ENCODE measurements around the gene ELMO1.

Gene ELMO1

DNA sequence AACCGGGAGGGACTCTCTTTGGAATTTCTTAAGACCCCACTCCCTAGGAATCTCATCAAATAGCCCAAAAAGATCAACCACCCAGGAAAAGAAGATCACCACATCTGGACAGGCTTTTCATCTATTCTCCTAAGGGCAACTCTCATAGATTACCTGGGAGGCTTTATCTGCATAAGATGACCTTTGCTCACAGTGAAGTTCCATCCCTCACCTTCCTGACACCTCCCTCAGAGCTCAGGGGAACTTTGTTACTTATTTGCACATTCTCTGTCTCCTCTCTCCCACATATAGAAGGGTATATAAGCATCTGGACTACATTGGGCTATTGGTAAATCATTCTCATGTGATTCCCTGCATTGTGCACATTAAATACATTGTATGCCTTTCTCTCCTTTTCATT is 80.1 kb downstream of the ELMO1 start:
- DNase-seq (ENCODE audit: low read depth), result no peak

DNA sequence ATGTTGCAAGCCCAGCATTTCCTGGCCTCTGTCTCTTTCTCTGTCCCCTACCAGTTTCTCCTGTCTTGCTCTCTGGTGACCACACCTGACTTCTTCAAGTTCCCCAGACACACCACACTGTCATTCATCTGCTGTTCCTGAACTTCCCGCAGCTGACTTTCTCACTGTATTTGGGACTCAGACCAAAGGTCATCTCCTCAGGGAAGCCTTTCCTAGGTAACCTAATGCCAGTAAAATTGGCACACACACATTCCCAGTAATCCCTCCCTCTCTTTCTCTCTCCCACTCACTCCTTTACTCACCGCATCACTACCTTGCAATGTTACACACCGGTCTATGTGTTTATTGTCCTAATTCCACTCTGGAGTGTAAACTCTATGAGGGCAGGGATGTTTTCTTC is 81.7 kb downstream of the ELMO1 start:
- no peak for DNase-seq (ENCODE audit: low read depth)

DNA sequence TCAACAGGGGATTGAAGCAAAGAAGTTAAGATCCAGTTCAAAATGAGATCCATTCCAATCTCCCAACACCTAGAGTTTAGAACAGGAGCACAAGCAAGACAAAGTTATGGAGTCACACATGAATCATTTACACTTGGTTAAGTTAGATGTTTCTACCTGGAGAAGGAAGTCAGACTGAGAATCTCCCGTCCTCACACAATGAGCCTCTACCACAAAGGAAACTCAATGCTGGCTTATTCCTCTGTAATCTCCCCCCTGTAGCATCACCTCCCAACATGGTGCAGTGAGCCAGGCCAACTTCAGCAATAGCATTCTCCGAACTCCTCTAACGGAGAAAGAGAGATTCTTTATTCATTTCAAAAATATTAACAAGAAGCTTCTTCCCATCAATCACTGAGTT is 82.2 kb downstream of the ELMO1 start:
- no peak for DNase-seq (ENCODE audit: low read depth)

DNA sequence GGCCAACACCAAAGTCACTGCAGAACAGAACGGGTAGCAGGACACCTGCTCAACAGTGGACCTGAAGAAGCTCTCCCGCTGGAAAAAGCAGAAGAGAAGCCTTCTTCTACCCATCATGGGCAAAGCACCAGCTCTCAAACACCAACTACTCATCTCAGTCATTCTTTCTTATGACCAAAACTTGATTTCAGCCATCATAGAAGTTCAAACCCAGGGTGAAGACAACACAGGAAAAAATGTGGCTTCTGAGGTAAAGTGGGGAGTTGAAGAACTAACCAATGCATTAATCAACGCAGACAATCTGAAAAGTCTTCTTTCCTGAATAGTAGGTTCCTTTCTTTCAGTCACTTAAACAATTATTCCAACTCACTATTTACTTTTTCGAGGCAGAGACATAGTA is 83.3 kb downstream of the ELMO1 start:
- DNase-seq (ENCODE audit: low read depth), result no peak

DNA sequence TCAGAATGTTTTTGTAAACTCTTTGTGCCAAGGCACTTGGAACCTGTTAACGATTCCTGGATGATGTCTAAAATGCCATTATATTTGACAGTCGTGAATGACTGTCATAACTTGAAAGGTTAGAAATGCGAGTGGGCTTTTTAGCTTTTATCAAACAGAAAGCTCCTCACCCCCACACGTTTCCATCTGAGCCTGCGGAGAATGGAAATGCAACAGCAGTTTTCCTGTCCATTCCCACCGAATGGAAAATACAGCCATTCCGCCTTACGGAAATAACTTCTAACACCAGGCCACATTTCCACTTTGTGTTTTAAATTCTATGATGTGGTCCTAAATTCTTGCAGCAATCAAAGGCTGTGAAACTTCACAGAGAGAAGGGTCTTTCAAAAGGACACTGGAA is 83.8 kb downstream of the ELMO1 start:
- DNase-seq (ENCODE audit: low read depth), result no peak

DNA sequence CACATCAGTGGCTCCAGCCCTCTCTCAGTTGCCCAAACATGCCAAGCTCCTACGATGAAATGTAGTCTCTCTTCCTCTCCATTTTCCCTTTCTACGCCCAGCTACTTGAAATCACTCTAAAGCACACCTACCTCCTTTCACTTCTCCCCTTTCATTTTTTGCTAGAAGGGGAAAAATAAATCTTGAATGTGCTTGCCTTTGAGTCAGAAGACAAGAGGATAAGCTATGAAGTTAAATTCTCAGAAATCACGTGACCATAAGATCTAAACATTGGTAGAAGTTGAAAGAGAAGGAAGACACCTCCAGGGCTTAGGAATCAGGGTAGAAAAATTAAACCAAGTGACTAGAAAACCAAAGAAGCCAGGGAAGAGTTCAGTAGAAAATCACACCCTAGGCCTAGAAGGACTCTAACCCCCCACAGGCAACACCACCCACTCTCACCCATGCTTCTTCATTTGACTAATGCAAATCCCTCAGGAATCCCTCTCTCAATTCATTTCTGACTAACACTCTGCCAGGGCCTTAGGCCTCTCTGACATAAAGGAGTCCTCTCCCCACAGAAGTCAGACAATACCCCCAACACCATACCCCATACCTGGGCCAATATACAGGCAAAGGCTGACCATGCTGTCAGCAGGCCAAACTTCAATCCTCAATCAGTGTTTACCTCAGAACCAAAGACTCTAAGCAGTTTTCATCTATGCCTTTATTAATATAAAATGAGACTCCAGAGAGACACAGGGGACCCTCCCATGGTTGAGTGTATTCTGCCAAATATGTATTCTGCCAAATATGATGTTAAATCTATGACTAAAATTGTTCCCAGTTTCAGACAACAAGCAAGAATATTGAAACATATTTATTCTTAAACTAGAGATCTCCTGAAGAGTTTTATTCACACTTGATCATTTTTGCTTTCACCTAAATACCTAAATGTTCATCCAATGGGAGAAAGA is 84.8 kb downstream of the ELMO1 start:
- no peak for DNase-seq (ENCODE audit: low read depth)

DNA sequence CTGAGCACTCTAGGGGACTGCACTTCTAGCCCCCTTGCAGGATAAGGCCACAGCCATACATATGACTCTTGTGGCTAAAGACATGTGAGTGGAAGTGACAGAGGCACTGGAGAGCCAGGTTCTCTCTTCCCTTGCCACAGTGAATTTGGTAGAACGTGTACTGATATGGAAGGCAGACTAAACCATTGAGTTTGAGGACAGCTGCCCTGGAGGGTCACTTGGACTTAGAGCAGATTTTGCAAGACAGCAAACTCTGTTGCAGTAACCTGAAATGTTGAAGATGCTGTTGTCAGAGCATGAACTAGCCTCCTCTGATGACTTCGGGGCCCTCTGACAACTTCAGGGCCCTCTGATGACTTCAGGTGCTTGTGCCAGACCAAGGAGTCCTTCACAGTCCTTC is 85.9 kb downstream of the ELMO1 start:
- no peak for DNase-seq (ENCODE audit: low read depth)

DNA sequence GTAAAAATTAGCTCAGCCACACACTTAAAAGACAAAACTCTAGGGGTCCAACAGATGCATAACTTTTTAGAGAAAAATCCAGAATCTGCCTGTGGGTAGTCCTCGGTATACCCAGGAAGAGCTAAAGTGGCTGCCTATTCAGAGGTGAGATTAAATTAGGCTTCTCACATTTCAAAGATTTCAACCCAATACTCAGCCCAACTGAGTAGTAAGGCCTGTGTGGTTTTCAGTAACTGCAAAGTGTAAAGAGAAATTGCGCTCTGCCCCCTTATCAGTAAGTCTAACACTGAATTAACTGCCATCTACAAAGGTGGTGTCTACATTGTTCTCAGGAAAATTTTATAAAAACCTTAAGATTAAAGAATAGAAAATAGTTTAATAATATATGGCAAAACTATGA is 88.2 kb downstream of the ELMO1 start:
- DNase-seq (ENCODE audit: low read depth), result no peak

DNA sequence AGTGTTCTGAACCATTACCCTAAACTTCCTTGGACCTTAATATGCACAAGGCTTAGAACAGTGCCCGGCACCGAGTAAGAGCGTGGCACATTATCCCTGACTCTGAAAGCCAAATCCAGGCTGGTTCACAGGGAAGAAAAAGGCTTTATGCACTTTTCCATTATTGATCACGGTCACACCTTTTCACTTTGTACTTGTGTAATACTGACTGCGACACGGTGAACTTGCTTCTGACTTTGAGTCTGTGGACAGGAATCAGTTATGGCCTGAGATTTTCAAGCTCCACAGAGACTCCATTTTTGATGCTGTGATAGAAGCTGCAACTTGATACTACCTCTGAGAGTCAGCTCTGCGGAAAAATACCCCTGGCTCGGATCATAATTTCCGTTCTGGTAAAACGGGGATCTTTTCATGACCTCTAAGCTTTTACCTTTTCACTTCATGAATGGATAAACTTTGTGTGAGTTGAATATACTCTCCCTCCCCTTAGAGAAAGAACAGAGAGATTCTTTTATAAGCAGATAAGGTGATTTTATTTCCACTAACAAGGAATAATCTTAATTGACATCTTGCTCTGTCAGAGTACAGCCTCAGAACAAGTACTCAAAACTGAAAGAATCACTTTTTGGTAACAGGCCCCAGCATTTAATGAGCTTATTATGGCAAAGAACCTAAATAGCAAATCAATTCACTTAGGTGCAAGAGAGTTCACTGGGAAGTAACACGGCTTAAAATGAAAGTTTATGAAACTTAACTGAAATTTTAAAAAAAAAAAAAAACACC is 88.8 kb downstream of the ELMO1 start:
- DNase-seq (ENCODE audit: low read depth), result no peak

DNA sequence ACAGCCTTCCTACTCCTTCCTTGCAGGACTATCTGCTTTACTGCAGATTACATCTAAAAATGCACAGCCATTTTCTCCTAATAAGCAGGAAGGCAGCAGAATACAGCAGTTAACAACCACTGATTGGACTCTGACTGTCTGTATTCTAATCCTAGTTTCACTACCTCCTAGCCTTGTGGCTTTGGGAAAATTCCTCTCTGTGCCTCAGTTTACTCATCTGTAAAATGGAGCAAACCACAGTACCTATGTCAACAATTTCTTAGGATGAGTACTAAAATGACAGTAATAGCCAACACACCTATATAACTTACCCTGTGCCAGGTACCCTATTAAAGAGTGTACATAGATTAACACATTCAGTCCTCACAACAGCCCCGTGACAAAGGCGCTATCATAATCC is 89.5 kb downstream of the ELMO1 start:
- no peak for DNase-seq (ENCODE audit: low read depth)

DNA sequence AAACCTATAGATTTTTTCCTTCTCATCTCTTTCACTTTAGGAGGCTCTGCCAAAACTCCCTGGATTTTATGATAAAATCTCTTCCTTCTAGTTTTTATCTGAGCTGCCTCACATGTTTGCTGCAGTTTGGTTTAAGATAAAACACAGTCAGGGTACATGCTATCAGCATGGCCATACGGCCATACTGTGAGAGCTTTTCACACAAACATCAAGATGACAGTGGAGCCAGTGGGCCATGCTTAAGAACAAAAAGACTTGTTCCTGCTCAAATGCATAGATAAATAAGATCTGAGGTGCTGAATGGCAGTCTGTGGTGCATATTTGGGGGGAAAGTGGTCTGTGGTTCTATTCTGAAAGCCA is 91.0 kb downstream of the ELMO1 start:
- no peak for DNase-seq (ENCODE audit: low read depth)

DNA sequence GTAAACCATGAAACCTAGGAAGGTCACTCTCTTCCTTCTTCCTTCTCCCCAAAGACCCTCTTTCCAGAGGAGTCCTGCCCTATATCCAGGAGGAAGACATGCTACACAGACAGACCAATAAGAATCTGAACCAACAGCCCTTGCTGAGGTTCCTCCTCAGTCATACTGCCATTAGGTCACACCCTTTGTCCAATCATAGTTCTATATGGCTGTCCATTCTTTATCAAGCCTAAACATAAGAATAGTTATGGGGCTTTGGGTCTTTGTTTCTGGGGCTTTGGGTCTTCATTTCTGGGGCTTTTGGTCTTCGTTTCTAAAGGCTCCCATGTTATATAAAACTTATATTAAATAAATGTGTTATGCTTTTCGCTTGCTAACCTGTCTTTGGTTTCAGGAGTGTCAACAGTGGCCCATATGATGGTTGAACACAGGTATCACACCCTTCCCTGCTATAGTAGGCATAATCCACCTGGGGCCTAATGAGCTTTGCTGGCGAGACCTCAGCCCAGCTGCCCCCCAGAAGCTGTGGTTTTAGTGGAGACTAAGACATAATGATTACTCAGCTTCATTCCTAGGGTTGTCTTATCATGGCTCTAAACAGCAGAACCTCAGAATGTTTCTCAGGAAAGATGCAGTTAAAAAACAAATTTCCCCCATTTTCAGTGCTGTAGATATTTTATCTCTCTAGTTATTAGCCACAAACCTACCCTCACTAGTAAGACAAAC is 91.6 kb downstream of the ELMO1 start:
- no peak for DNase-seq (ENCODE audit: low read depth)

DNA sequence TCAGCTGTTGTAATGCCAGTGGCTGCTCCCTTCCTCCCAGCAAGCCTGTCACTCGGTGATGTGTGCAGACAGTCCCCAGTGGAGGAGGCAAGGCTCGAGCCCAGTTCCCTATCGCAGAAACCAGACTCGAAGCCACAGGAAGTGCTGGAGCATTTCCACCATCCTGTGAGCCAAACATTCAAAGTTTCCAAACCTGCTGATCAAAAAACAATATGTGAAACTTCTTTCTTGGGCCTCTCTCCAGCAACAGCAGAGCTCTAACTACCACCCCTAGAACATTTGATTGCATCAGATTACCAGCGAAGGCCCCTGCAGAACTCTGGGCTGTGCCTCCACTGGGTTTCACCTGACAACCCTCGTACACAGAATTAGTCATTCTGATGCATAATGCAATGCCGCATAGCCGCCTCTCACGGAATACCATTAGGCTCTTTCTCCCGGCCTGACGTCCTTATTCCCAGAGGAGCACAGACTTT is 94.0 kb downstream of the ELMO1 start:
- DNase-seq (ENCODE audit: low read depth), result no peak

DNA sequence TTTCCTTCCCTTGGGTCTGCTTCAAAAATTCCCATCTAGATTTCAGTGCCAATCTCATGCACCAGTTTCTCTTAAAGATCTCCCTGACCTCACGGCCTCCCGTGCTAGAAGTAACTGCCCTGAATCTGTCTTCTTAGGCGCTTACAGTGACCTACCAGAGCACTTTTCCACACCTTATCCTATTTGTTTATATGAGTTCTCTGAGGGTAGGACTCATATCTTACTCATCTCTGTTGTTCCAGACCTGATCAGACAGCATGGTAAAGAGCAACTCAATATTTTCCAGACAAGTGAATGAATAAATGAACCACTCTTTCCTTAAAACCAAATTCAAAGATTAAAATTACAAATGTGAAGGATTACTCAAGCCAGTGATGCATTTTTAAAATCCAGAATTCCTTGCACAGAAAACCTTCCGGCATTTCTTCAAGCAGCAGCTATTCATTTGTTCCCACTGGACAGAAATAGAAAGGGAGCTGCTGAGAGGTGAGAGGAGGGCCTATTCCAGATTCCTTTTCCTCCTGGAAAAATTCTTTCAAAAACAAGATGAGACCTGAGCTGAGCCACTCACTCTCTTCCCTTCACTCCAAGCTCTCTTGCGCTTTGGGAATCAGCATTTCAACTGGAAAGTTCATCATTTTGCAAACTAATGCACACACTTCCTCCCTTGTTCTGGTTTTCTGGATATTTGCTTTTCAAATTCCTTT is 94.6 kb downstream of the ELMO1 start:
- DNase-seq (ENCODE audit: low read depth), result no peak

DNA sequence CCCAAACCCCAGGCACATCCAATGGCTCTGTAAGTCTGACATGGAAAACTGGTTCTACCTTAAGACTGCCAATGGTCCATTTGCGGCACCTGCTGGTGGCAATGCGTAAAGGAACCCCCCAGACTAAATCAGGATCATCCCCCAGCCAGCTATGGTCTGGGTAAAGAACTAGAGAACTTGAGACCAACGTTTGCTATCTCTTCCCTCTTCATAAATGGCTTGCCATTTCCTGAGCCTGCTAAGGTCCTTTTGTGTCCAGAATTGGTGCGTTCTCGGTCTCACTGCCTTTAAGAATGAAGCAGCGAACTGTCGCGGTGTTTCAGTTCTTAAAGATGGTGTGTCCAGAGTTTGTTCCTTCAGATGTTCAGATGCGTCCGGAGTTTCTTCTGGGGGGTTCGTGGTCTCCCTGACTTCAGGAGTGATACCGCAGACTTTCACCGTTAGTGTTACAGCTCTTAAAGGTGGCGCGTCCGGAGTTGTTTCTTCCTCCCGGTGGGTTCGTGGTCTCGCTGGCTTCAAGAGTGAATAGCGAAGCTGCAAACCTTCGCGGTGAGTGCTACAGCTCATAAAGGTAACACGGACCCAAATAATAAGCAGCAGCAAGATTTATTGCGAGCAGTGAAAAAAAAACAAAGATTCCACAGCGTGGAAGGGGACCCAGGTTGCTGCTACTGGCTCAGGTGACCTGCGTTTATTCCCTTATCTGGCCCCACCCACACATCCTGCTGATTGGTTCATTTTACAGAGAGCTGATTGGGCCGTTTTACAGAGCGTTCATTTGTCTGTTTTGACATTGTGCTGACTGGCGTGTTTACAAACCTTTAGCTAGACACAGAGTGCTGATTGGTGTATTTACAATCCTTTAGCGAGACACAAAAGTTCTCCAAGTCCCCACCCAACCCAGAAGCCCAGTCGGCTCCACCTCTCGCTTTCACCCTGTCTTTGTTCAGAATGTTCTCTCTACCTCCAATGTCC is 95.4 kb downstream of the ELMO1 start:
- no peak for DNase-seq (ENCODE audit: low read depth)

DNA sequence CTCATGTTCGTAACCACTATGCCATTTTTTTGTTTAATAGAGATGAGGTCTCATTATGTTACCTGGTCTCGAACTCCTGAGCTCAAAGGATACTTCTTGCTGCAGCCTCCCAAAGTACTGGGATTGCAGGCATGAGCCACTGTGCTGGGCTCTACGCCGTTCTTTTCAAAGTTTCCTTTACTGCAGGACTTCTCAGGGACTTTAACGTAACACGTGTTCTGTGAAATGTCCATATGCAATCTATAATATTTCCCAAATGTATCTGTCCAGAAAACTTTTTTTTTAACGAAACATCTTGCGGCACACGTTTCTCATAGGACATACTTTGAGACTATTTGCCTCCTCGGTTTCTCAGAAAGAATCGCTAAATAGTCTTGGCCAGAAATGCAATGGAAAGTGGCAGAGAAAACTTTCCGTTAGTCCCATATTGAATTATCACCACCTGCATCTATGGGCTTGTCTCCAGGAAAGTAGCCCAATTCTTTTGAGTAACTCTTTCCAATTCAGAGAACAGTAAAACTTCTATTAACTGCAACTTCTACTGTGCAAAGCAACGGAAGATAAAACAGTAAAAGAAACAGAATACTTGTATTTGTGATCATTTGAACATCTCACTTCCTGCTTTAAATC is 96.3 kb downstream of the ELMO1 start:
- no peak for DNase-seq (ENCODE audit: low read depth)

DNA sequence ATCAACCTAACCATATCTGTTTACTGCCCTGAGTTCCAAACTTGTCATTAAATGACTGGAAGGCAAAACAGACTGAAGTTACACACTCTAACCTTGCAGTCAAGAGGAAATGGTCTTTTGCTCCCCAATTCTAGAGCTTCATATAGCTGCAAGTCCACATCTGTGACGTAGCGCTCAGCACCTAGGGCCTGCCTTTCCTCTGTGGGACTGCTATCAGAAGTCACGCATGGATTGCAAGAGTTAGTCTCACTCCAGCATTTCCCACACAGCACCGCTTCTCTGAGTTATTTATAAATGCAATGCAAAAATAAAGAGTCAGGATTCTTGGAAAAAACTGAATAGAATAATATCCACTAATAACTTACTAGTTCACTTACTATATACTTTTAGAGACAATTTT is 96.9 kb downstream of the ELMO1 start:
- DNase-seq (ENCODE audit: low read depth), result no peak

DNA sequence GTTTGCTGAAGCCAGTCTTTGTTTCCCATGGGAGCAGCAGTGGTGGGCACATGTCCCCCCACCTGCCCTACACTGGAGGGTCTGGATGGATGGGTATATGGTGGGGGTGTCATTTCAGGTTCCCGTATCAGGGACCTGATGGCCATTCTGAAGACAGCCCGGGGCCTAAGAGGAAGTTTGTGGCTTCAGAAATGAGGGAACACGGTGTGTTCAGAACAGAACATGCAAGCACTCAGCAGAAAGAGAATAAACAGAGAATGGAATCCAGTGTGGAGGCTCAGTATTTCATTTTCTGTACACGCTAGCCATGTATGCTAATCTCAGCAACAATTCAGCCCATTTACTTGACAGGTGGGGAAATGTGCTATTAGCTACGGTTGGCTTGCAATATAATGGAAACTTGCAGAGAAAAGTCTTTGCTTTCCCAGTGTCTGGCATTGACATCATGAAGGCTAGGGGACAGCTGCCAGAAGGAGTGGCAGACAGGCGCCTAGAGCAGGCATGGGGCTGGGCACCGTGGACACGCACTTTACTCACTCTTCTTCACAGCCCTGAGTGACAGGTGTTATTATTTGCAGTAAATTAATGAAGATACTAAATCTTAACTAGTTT is 98.6 kb downstream of the ELMO1 start:
- no peak for DNase-seq (ENCODE audit: low read depth)

DNA sequence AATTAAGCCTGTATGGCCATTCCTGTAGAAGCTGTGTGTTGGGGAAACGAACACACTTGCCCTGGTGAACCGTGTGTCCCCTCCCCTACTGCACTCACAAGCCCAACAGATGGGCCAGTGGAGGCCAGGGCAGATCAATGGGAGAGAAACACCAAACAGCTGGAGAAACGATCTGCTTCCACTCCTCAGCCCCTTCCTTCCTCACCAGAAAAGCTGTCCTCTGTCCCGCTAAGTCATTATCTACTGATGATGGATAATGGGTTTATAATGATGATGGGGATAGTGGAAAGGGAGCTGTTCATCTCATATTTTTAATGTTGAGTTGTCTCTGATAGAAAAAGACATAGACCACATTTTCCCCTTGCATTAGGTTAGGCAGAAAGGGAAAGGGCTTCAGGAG is 99.7 kb downstream of the ELMO1 start:
- DNase-seq (ENCODE audit: low read depth), result no peak

DNA sequence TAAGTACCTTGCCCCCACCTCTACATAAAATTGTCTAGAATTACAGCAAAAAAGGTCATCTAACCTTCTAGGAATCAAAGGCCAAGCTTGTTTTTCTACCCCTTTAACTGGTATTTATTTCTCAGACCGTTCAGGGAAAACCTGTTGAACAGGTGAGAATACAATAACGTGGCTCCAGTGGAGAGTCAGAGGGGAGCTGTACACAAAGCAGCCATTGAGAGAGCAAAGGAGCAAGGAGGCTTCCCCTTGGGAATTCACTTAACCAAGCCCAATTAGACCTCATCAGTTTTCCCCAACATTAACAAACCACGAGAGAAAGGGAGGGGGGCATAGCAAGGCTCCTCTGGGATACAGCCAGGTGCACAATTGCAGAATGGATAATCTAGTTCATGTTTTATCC is 101.9 kb downstream of the ELMO1 start:
- DNase-seq (ENCODE audit: low read depth), result no peak
